Stimulated activated CD8-positive, alpha-beta memory T cell treated with anti-CD3 and anti-CD28 coated beads, Interleukin-15, amount 100 ng/mL, for 4 hours (primary cell): ENCODE data around the gene CCND2.

Source experiments
- DNase-seq, 2 donors: peaks; one replicate each; pipeline ENCODE4 v3.0.0-alpha.2; 2020; ENCODE audit warnings: low read depth in 2 of 2

CCND2 gene

GRCh38 chr12:4256043-4256826, 17.3 kb upstream of the CCND2 start:
- no peak for DNase-seq

DNA sequence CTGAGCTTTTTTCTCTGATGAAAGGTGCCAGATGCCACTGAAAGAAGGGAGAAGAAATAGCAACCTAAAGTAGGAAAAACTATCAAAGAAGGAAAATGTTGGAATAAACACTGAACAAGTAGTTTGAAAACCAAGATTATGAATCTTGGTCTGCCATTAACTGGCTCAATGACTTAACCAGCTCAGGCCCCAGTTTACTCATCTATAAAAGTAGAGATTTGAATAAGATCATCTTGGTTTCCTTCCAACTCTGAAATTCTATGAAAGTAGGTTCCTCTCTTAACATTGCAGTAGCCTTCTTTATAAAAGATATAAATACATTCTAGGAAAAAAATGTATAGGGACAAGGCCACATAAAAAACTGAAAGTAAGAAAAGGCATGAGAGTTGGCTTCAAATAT, 16.1 kb upstream of the CCND2 start:
- DNase-seq = no peak

- DNase-seq = no peak
Measured at GRCh38 chr12:4259099-4259498, 14.5 kb upstream of the CCND2 start.

DNA sequence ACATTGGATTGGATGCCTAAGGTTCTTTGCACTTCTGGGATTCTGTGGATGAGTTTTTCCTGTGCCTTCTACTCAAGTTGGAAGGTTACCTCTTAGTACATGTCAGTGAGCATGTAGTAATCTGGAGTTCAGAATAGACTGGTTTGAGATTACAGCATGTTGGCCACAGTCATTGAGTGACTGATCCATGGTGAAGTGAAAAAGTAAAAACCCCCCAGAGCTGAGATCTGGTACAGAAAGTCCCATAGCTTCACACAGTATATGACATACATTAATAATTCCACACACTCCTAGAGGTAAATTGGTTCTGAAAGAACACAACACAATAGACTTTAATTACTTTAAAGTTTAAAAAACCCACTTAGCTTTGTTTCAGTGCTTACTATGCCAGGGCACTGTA, 11.9 kb upstream of the CCND2 start:
- DNase-seq = no peak

GRCh38 chr12:4265280-4265679, 8.3 kb upstream of the CCND2 start:
- DNase-seq = no peak

- no peak for DNase-seq
Measured at GRCh38 chr12:4266990-4267389, 6.6 kb upstream of the CCND2 start.

DNA sequence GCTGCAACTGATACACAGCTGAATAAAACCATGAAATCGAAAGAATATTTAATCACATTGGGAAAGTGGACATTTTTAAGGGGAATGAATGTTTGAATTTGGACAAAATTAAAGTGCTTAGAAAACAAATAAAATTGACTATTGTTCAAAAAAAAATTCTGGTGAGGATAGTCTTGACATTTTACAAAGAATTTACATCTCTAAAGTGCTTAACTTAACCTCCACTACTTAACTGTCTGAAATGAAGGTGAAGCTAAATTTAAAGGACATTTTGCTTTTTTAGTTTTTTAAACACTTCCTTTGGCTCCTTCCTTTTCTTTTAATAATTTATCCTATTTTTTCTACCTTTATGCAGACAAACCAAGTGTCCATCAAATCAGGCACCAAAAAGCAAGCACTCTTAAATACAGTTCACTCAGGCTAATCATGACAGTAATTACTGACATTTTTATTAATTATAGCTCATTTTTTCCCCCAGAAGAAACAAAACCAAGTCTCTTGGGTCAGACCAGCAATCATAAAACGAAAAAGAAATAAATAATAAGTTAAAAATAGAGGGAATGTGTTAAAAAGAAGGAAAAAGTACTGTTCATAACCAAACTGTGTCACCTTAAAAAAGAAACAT, 5.7 kb upstream of the CCND2 start:
- DNase-seq = no peak

- no peak for DNase-seq
Measured at GRCh38 chr12:4268329-4269181, 5.0 kb upstream of the CCND2 start.

DNA sequence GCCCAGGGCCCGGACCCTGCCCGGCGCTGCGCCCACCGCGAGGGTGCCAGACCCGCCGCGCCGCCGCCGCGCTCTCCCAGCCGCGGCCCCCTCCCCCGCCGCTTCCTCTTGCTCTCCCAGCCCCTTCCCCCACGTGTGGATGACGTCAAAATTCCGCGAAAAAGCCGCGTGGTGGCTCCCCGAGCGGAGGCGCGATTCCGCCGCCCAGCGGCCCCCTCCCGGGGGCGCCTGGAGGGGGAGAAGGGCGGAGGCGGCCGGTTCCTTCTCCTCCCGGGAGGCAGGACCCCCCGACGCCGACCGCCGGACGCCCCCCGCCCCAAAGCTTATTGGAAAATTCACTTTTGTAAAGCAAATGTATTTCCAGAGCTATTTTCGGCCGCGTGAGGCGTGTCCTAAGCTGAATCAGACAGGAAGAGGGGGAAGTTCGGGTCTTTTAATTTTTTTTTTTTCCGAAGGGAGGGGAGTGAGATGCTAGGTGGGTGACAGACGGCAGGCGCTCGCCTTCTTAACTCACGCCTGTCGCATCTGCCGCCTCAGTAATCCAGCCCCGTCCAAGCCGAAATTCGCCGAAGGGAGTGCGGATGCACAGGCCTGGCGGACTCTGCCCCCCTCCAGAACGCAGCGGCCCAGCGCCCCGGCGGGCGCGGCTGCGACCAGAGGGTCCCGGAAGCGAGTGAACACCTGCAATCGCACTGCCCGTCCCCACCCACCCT, 4.1 kb upstream of the CCND2 start:
- DNase-seq = peak; percentile 91 to 92

GRCh38 chr12:4270016-4270830, 3.3 kb upstream of the CCND2 start:
- DNase-seq = no peak

DNA sequence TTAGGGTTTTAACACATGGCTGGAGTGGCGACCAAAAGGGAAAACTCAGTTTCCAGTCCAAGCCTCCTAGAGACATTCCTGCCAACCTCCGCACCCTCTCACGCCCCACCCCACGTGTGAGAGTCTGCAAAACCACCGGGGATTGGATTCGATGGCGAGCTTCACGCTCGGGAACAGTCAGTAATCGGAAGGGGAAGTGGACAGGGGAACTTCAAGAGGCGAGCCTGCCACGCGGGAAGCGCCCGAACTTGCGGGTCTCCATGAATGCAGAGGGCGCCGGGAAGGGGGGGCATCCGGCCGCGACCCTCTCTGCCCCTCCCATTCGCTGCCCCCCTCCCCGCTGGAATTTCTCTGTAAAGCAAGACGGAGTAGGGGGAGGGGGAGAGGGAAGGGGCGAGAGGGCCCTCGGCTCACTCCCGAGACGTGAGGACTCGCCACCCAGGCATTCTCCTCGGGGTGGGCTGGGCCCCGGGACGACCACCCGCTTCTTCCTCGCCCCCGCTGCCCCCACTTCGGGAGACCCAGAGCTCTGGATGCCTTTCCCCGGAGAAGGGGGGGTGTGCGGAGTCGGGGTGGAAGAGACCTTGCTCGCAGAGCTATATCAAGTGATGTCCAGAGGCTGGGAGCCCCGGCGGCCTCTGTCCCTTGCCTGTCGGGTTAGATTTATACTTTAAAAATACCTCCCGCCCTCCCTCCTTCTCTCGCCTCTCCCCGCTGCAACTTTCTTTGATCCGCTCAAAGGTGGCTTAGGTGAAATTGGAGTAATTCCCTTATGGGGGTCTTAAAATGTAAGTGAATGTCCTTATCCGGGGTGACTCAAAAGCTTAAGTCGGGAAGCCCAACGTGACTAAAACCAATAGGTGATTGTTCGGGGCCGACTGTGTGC, 2.5 kb upstream of the CCND2 start:
- DNase-seq = peak in 1 of 2 donors; percentile 36

- DNase-seq = peak; percentile 80 to 89
Measured at GRCh38 chr12:4271717-4272423, 1.7 kb upstream of the CCND2 start.

DNA sequence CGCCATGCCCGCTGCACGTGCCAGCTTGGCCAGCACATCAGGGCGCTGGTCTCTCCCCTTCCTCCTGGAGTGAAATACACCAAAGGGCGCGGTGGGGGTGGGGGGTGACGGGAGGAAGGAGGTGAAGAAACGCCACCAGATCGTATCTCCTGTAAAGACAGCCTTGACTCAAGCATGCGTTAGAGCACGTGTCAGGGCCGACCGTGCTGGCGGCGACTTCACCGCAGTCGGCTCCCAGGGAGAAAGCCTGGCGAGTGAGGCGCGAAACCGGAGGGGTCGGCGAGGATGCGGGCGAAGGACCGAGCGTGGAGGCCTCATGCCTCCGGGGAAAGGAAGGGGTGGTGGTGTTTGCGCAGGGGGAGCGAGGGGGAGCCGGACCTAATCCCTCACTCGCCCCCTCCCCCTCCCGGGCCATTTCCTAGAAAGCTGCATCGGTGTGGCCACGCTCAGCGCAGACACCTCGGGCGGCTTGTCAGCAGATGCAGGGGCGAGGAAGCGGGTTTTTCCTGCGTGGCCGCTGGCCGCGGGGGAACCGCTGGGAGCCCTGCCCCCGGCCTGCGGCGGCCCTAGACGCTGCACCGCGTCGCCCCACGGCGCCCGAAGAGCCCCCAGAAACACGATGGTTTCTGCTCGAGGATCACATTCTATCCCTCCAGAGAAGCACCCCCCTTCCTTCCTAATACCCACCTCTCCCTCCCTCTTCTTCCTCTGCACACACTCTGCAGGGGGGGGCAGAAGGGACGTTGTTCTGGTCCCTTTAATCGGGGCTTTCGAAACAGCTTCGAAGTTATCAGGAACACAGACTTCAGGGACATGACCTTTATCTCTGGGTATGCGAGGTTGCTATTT, 914 bp upstream of the CCND2 start:
- DNase-seq = peak; percentile 66 to 68

DNA sequence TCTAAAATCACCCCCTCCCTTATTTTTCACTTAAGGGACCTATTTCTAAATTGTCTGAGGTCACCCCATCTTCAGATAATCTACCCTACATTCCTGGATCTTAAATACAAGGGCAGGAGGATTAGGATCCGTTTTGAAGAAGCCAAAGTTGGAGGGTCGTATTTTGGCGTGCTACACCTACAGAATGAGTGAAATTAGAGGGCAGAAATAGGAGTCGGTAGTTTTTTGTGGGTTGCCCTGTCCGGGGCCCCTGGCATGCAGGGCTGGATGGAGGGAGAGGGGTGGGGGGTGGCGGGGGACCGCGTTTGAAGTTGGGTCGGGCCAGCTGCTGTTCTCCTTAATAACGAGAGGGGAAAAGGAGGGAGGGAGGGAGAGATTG, 300 bp upstream of the CCND2 start:
- no peak for DNase-seq

GRCh38 chr12:4274396-4275015, 944 bp downstream of the CCND2 start:
- DNase-seq = no peak

- no peak for DNase-seq
Measured at GRCh38 chr12:4275016-4275869, 1.7 kb downstream of the CCND2 start.

DNA sequence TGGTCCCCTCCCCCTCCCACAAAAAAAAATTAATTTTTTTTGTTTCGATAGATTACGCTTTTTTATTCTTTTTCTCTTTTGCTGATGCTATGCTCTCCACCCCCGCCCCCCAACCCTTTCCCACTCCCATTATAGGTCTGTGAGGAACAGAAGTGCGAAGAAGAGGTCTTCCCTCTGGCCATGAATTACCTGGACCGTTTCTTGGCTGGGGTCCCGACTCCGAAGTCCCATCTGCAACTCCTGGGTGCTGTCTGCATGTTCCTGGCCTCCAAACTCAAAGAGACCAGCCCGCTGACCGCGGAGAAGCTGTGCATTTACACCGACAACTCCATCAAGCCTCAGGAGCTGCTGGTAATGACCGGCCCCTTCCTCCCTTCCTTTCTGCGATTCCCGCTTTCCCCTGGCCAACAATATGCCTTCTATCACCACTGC, 2.3 kb downstream of the CCND2 start:
- no peak for DNase-seq
